Keratinocyte (primary cell): ENCODE data around the gene SFRP5. TPM values are rescaled to one million over a fixed set of nuclear protein-coding genes. Genes with fewer than 3 reads are reported as not detected.

ENCODE experiments used
- DNase-seq: peaks from one replicate; pipeline ENCODE4 v3.0.0-alpha.2; 2011; ENCODE audit warnings: low read depth, missing footprints, low spot score
- FAIRE-seq: peaks from 2 replicates; lab custom pipeline; 2011; peaks lifted over from hg19 to GRCh38; lab: Jason Lieb, UNC
- H2AFZ ChIP-seq: 2 replicates; pipeline ENCODE4 v1.6.0; 2012; ENCODE audit warnings: low read length, control low read depth, inconsistent platforms; ENCODE audit not compliant: control insufficient read depth
- H3K27ac ChIP-seq: 2 replicates; pipeline ENCODE4 v1.5.1; 2011; ENCODE audit warnings: low read length; ENCODE audit not compliant: control insufficient read depth, insufficient read depth
- H3K27me3 ChIP-seq: 3 replicates; pipeline ENCODE4 v1.6.0; 2011; ENCODE audit warnings: low read length; ENCODE audit not compliant: control insufficient read depth, insufficient read depth; ENCODE audit errors: extremely low read depth
- H3K36me3 ChIP-seq, 2 experiments: 2 replicates in 1 of 2; 3 replicates in 1 of 2; pipeline ENCODE4 v1.5.1; 2011; ENCODE audit warnings: low read length in 2 of 2, mild to moderate bottlenecking in 1 of 2; ENCODE audit not compliant: control insufficient read depth in 2 of 2, insufficient read depth in 2 of 2; ENCODE audit errors: extremely low read depth in 1 of 2
- H3K4me1 ChIP-seq: 3 replicates; pipeline ENCODE4 v1.5.1; 2011; ENCODE audit warnings: low read length; ENCODE audit not compliant: control insufficient read depth, insufficient read depth; ENCODE audit errors: extremely low read depth
- H3K4me2 ChIP-seq: 3 replicates; pipeline ENCODE4 v1.6.0; 2011; ENCODE audit warnings: low read depth, low read length; ENCODE audit not compliant: control insufficient read depth, insufficient read depth; ENCODE audit errors: extremely low read depth
- H3K4me3 ChIP-seq, 3 experiments: fragments of 200-600 bp in 1 of 3; sonication (generic) in 1 of 3; 2 replicates in 2 of 3; 3 replicates in 1 of 3; pipeline ENCODE4 v1.5.1; 2011 to 2016; ENCODE audit warnings: low read length in 3 of 3, mild to moderate bottlenecking in 3 of 3, control low read depth in 2 of 3, inconsistent platforms in 1 of 3, low read depth in 1 of 3, mixed read lengths in 1 of 3, mixed run types in 1 of 3, moderate library complexity in 1 of 3; ENCODE audit not compliant: control insufficient read depth in 2 of 3, insufficient read depth in 2 of 3; ENCODE audit errors: extremely low read depth in 1 of 3
- H3K79me2 ChIP-seq: 2 replicates; pipeline ENCODE4 v1.6.0; 2012; ENCODE audit warnings: low read length; ENCODE audit not compliant: control insufficient read depth, insufficient read depth
- H3K9ac ChIP-seq: 3 replicates; pipeline ENCODE4 v1.6.0; 2011; ENCODE audit warnings: low read length; ENCODE audit not compliant: control insufficient read depth, insufficient read depth; ENCODE audit errors: extremely low read depth
- H3K9me1 ChIP-seq: 3 replicates; pipeline ENCODE4 v1.6.0; 2011; ENCODE audit warnings: low read length; ENCODE audit not compliant: control insufficient read depth, insufficient read depth; ENCODE audit errors: extremely low read depth
- H3K9me3 ChIP-seq: 2 replicates; pipeline ENCODE4 v1.5.1; 2012; ENCODE audit warnings: low read depth, low read length; ENCODE audit not compliant: control insufficient read depth
- H4K20me1 ChIP-seq: 3 replicates; pipeline ENCODE4 v1.6.0; 2011; ENCODE audit warnings: low read length; ENCODE audit not compliant: control insufficient read depth, insufficient read depth; ENCODE audit errors: extremely low read depth
- CTCF ChIP-seq, 3 experiments: IDR thresholded peaks in 1 of 3; conservative IDR thresholded peaks in 1 of 3; optimal IDR thresholded peaks in 1 of 3; 2 replicates in 2 of 3; 3 replicates in 1 of 3; pipeline versions ENCODE3 to v1.5.1; 2011; ENCODE audit warnings: low read length in 3 of 3, mild to moderate bottlenecking in 3 of 3, moderate library complexity in 2 of 3, control low read depth in 1 of 3, inconsistent platforms in 1 of 3; ENCODE audit not compliant: insufficient read depth in 2 of 3; ENCODE audit errors: extremely low read depth in 1 of 3
- EZH2 ChIP-seq: IDR thresholded peaks from one replicate; pipeline ENCODE4 v1.6.1; 2012; ENCODE audit warnings: inconsistent platforms, mild to moderate bottlenecking, low read length, moderate library complexity
- dilution Hi-C: fragments of 300-500 bp; cut with MboI; formaldehyde crosslinking; loops from one replicate; pipeline ENCODE4 v1.7.0; 2020; ENCODE audit warnings: low sequenced_read_pairs; ENCODE audit not compliant: extremely low pct_ligation_motif_present
- polyA plus RNA-seq, 5 experiments: library from polyadenylated mRNA; depleted of rRNA in 3 of 5; stranded (reverse) in 3 of 5; stranded (forward) in 1 of 5; unstranded in 1 of 5; fragments of >200 nt; gene quantifications; 1 replicate in 1 of 5; 2 replicates in 3 of 5; 3 replicates in 1 of 5; pipeline versions ENCODE4 v1.2.1 to v1.2.3, GENCODE V29; 2011 to 2012; ENCODE audit warnings: missing spikeins in 2 of 5, low read depth in 1 of 5, low replicate concordance in 1 of 5

Gene SFRP5
- polyA plus RNA-seq, 1 donor (not counting 4 experiments of a cell fraction or from before 2014, with no cell fraction given), result not detected

DNA sequence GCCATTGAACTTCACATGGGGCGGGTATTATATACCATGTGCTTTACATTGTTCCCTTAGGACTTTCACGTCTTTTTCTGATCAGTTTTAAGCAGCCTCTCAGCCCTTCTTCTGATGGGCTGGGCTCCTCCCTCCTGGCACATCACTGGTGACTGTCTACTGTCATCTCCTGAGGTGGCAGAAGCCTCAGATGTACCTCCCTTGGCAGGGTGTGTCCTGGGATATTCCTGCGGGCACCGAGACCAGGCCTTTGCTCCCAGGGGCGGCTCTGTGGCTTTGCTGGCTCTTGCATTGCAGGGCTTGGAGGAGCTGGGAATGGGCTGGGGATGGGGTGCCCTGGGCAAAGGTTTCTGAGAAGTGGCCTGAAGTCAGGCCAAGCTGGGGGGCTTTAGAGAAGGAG, 43.2 kb upstream of the SFRP5 start:
- FAIRE-seq (no peak), DNase-seq (no peak)
- H2AFZ ChIP-seq, result no peak overlapping the region

GRCh38 chr10:97813311-97813710, 41.5 kb upstream of the SFRP5 start:
- Histone ChIP-seq H3K27me3 (no peaks in the 10 kb centered on the region), H4K20me1 (no peaks in the 10 kb centered on the region), H3K9me3 (no peaks in the 10 kb centered on the region), H2AFZ (no peak overlapping the region), H3K4me1 (peaks cover 8% of the 10 kb centered on the region), H3K4me3 (no peak overlapping the region), H3K9me1 (no peaks in the 10 kb centered on the region), H3K27ac (no peak overlapping the region), H3K79me2 (no peaks in the 10 kb centered on the region), H3K9ac (no peak overlapping the region), H3K36me3 (no peaks in the 10 kb centered on the region), H3K4me2 (no peak overlapping the region)
- DNase-seq, result no peak
- FAIRE-seq, result no peak
- TF ChIP-seq EZH2 (no peak), CTCF (optimal IDR thresholded peaks at IDR 0.05 in 1 of 3, IDR thresholded peaks at IDR 0.05 in 1 of 3, conservative IDR thresholded peaks at IDR 0.05 in 1 of 3; ENCODE audit: extremely low read depth in 1 of 3, insufficient read depth in 2 of 3, low read length in 3 of 3) (no peak)
- dilution Hi-C loops, result no loop called here

More for the DNA sequence above, 43.2 kb upstream of the SFRP5 start:
- Histone ChIP-seq H3K4me1 (peaks cover 8% of the 10 kb centered on the region), H3K9ac (no peak overlapping the region), H3K36me3 (no peaks in the 10 kb centered on the region), H3K9me1 (no peaks in the 10 kb centered on the region), H3K9me3 (no peaks in the 10 kb centered on the region), H4K20me1 (no peaks in the 10 kb centered on the region), H3K27me3 (no peaks in the 10 kb centered on the region), H3K4me3 (no peak overlapping the region), H3K27ac (no peak overlapping the region), H3K79me2 (no peaks in the 10 kb centered on the region), H3K4me2 (no peak overlapping the region)
- TF ChIP-seq EZH2 (no peak), CTCF (optimal IDR thresholded peaks at IDR 0.05 in 1 of 3, IDR thresholded peaks at IDR 0.05 in 1 of 3, conservative IDR thresholded peaks at IDR 0.05 in 1 of 3; ENCODE audit: extremely low read depth in 1 of 3, insufficient read depth in 2 of 3, low read length in 3 of 3) (no peak)
- dilution Hi-C loops, result no loop called here
